8988T (cell line): ENCODE data around the gene CACNA2D2.

Experiments used
- DNase-seq: peaks from one replicate; pipeline ENCODE4 v3.0.0; 2011

Gene CACNA2D2

GRCh38 chr3:50419595-50420370, 83.7 kb downstream of the CACNA2D2 start:
- DNase-seq = no peak

DNA sequence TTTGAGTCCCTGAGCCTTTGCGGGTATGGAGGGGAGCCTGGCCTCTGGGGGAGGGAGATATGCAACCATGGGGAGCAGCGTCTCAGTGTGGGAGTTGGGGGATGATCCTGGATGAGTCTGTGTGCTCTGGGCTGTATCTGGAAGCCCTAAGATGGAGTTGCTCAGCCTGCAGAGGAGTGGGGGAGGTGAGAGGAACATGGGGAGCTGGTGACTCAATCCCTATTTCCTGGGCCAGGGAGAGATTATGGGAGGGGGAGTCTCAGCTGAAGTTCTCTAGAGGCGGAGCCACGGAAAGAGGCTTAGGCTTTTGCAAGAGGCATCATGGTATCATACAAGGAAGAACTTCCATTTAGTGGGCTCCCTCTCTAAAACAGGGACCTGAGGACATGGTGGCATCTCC, 84.6 kb downstream of the CACNA2D2 start:
- no peak for DNase-seq

GRCh38 chr3:50417637-50418033, 85.8 kb downstream of the CACNA2D2 start:
- DNase-seq = no peak

- DNase-seq = no peak
Observed at GRCh38 chr3:50416736-50417636, 86.4 kb downstream of the CACNA2D2 start.

DNA sequence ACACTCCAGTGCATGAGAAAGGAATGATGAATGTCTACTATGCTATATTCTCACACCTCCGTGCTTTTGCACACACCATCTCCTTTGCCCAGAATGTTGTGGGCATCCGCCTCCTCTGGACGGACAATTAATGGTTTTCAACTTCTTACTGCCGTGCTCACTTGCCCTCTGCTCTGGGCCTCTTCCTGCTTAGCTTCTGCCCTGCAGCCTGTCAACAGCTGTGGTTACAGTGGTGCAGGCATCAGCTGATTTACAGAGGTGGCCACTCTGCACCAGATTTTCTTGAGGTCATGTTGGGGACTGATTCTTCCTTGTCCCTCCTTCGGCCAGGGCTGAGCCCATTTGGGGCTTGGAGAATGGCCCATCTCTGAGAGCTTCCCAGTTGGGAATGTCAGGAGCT, 87.6 kb downstream of the CACNA2D2 start:
- DNase-seq = no peak

DNA sequence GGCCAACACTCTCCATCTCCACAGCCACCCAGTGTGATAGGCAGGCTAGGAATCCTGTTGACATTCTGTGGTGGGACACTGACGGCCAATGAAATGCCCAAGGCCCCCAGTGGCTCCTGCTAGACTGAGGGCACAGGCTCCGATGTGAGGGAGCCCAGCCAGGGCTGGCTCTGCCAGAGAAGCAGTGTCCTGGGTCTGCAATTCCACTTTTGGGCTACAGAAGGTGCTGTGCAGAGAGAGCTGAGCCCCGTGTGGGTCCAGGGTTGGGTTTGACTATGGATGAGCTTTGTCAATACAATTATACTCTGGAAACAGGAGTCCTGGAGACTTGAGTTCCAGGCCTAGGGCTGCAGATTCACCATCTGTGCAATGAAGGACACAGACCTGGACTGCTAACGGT, 88.4 kb downstream of the CACNA2D2 start:
- DNase-seq = no peak

DNA sequence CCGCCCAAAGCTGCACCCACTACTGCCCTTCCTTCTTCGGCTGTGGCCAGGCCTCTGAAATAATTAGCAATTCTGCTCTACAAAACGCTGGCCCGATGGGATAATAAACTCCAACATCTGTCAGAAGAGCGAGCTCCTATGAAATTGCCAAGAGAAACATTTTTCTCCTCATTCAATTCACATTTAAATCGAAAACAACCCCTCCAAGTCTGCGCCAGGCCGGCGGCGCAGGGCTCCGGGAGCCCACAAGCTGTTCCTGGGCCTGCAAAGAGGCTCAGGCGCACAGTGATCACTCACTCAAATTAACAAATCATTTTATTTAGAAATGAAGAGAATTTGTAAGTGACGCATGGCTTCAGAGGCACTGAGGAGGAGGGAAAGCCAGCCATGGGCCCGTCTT, 88.8 kb downstream of the CACNA2D2 start:
- DNase-seq = no peak

- no peak for DNase-seq
Observed at GRCh38 chr3:50412231-50412754, 91.1 kb downstream of the CACNA2D2 start.

- no peak for DNase-seq
Observed at GRCh38 chr3:50411229-50411628, 92.2 kb downstream of the CACNA2D2 start.

- DNase-seq = no peak
Observed at GRCh38 chr3:50410608-50411139, 92.8 kb downstream of the CACNA2D2 start.

- DNase-seq = no peak
Observed at GRCh38 chr3:50410185-50410584, 93.2 kb downstream of the CACNA2D2 start.

DNA sequence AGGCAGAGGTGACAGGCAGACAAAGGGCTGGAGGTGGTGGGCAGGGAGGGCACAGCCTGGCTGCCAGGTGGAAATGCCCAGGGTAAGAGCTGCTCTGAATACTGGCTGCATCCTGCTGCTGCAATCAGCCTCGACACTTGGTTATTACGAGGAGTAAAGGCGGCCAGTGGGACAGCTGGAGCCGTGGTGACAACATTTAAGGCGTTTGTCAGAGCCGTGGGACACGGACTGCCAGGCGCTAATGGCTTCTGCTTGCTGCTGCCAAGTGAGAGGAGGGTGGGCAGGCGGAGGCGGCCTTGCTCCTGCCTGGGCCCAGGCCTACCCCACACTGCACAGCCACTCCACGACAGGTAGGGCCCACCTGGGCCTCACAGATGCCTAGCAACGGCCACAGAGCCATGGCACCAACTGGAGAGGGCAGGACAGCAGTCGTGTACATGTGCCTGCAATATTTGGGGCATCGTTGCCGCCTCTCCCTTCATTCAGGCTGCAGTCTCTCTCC, 94.9 kb downstream of the CACNA2D2 start:
- DNase-seq = no peak

GRCh38 chr3:50406487-50406886, 96.9 kb downstream of the CACNA2D2 start:
- DNase-seq = no peak

DNA sequence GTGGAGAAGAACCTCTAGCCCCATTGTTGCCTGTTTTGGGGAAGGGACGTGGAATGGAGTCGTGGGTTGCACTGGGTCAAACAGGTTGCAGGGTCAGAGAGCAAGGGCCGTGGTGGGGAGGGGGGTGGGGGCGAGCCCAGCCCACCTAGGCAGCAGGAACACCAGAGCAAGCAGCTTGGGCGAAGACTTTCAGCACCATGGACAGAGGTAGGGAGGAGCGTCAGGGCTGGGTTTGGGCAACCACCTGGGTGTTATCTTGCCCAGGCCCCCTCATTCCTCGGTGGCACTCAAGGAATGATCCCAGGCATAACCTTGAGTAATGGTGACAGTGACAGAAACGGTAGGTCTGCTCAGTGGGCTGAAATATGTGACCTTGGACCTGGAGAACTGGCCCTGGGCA, 98.2 kb downstream of the CACNA2D2 start:
- DNase-seq = no peak

GRCh38 chr3:50401978-50402595, 101.3 kb downstream of the CACNA2D2 start:
- no peak for DNase-seq

DNA sequence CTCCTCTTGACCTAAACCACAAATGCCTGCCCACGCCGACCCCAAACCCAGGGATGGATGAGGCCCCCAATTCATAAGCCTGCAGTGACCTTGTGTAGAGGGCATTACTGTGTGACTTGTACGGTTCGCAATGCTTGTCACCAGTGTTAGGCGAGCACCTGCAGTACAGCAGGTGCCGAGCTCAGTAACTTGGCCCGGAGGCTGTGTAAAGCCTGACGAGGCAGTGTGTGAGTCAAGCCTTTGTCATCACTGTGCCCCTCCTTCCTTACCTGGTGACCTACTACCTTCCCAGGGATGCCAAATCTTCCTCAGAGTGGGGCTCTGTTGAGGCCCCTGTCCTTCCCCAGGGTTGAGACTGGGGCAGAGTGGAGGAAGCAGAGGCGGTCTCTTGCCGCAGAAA, 106.9 kb downstream of the CACNA2D2 start:
- DNase-seq = no peak

DNA sequence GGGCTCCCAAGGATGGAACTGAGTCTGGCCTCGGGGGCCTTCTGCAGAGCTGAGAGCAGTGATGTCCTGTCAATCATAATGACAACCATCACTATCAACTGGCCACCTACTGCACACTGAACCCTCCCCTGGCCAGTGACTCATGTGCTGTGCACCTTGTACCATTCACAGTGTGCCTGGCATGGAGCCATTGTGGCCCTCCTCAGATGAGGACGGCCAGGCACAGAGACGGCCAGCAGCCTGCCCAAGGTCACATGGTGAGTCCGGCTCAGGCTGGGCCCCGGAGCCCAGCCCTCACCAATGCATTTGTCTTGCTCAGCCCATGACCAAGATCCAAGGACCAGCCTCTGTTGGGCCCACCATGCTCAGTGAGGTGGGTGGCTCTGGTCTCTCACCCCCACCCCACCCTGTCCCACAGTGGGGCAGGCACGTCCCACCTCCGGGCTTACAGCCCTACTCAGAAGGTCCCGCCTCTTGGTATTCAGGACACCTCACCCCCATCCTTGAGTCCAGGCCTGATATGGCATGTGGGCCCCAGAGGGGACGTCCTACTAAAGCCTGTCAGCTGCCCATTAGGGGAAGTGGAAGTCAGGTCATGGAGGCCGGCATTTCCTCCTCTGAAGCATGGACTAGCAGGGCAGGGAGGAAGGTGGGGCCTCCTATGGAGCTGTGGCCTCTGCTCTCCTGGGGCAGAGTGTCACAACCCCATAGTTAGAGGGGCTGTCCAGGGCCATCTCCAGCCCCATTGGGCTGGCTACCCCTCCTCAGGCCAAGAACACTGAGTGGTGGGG, 108.2 kb downstream of the CACNA2D2 start:
- no peak for DNase-seq

DNA sequence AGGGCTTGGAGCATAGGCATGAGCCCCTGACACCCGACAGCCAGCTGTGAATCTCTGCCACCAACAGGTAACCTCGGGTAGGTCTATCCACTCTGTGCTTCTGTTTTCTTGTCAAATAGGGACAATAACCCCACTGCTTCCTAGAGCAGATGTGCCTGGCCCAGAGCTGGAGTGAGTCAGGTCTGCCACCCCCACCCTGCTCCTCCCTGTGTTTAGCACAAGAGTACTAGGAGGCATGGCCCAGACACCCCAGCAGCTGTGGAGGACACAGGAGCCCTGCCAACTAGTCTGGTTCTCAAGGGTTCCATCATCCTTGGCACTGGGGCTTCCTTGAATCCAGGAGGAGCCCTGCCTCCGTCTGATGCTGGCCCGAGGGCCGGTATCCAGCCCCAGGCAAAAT, 110.4 kb downstream of the CACNA2D2 start:
- no peak for DNase-seq

- DNase-seq = no peak
Observed at GRCh38 chr3:50392101-50392715, 111.2 kb downstream of the CACNA2D2 start.

DNA sequence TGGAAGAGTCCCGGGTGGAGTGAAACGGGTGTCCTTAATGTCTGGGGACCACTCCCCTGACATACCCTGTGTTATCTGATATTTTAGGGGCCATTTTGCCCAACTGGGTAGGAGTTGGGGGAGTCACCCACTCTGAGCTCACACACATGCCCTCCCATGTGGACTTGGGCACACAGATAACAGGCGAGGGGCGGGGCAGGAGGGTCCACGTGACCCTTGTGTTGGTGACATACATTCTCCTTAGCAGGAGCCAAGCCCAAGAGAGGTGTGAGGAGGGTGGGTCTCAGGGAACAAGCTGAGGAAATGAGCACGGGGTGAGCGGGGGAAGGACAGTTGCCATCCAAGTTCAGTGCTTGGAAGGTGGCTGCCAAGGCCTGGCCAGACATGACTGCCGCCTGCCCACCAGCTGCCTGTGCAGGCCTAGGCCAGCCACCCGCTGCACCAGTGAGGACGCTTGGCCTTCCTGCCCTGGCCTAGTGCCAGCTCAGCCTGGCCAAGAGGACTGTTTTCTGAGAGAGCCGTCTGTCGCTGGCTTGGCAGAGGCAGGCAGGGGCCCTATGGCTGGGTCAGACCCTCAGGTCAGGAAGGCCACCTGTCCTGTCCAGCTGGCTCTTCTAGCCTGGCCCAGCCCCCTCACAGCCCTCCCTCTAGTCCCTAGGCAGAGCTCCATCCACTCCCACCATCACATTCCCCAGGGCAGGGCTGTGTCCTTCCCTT, 112.8 kb downstream of the CACNA2D2 start:
- DNase-seq = no peak

DNA sequence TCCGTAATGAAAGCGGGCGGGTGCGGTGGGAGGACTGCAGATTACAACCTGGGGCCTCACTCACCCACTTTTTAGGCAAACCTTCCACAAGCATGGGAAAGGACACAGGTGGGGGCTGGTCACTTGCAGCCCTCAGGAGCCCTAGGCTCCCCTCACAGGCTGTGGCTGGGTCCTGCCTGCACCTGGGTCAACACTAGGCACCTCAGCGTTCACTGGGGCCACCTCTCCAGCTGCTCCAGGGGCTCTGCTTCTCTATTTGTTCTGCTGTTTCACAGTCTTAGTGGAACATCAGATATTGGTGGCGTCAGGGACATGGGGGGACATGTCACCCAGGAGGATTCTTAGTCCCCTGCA, 114.0 kb downstream of the CACNA2D2 start:
- no peak for DNase-seq
